Measurements from ENCODE around the gene HELLS.

Gene HELLS

GRCh38 chr10:94639902-94640301, 94.3 kb downstream of the HELLS start:
- CTCF ChIA-PET = interaction anchor here (0.6 to 0.8 kb wide), 2 partner anchors 10 to 966 kb away, joined by 3 to 4 read pairs; no protein-coding TSS in a partner anchor
- DNase-seq (ENCODE audit: extremely low spot score) = no peak
- POLR2A ChIA-PET = no interaction called here

GRCh38 chr10:94640562-94640961, 95.0 kb downstream of the HELLS start:
- no peak for DNase-seq (ENCODE audit: extremely low spot score)
- ChIA-PET POLR2A (no interaction called here), CTCF (no interaction called here)
- TF ChIP-seq TARDBP (IDR thresholded peaks at IDR 0.05) (no peak), ELF4 (IDR thresholded peaks at IDR 0.05) (no peak), BHLHE40 (IDR thresholded peaks at IDR 0.05; ENCODE audit: borderline replicate concordance) (no peak), ZNF384 (IDR thresholded peaks at IDR 0.05) (no peak), FOXA1 (IDR thresholded peaks at IDR 0.05) (no peak), FOXM1 (IDR thresholded peaks at IDR 0.05; ENCODE audit: borderline replicate concordance) (no peak), LEF1 (IDR thresholded peaks at IDR 0.05; ENCODE audit: borderline replicate concordance) (no peak), CTBP1 (IDR thresholded peaks at IDR 0.05; ENCODE audit: borderline replicate concordance) (no peak), FOXK2 (IDR thresholded peaks at IDR 0.05) (no peak), L3MBTL2 (conservative IDR thresholded peaks at IDR 0.05) (no peak), SUZ12 (IDR thresholded peaks at IDR 0.05) (no peak)

More at GRCh38 chr10:94639902-94640301, 94.3 kb downstream of the HELLS start:
- TF ChIP-seq ELF4 (IDR thresholded peaks at IDR 0.05) = no peak
- TF ChIP-seq SP1 (IDR thresholded peaks at IDR 0.05) = no peak
- TF ChIP-seq TARDBP (IDR thresholded peaks at IDR 0.05) = no peak
- TF ChIP-seq LEF1 (IDR thresholded peaks at IDR 0.05; ENCODE audit: borderline replicate concordance) = no peak
- TF ChIP-seq SUZ12 (IDR thresholded peaks at IDR 0.05) = no peak

- DNase-seq (ENCODE audit: extremely low spot score) = no peak
- TF ChIP-seq PKNOX1 (IDR thresholded peaks at IDR 0.05) = no peak
- TF ChIP-seq FOXA1 (IDR thresholded peaks at IDR 0.05) = no peak
- ChIA-PET POLR2A (no interaction called here), CTCF (interaction anchor here (0.6 kb wide), 1 partner anchor 606 kb away, joined by 4 read pairs; no protein-coding TSS in a partner anchor)
These were observed 95.9 kb downstream of the HELLS start for GRCh38 chr10:94641480-94641879.

- ChIA-PET CTCF (no interaction called here), POLR2A (no interaction called here)
- TF ChIP-seq ELF4 (IDR thresholded peaks at IDR 0.05) (no peak), FOXM1 (IDR thresholded peaks at IDR 0.05; ENCODE audit: borderline replicate concordance) (no peak), CTBP1 (IDR thresholded peaks at IDR 0.05; ENCODE audit: borderline replicate concordance) (no peak), ZNF384 (IDR thresholded peaks at IDR 0.05) (no peak), SP1 (IDR thresholded peaks at IDR 0.05) (no peak)
- no peak for DNase-seq (ENCODE audit: extremely low spot score)
These were observed 98.8 kb downstream of the HELLS start for GRCh38 chr10:94644352-94644751.

- POLR2A ChIA-PET = no interaction called here
- CTCF ChIA-PET = no interaction called here
- DNase-seq (ENCODE audit: extremely low spot score) = no peak
- TF ChIP-seq ARNT (IDR thresholded peaks at IDR 0.05) = no peak
- no peak for TF ChIP-seq ELF4 (IDR thresholded peaks at IDR 0.05)
- TF ChIP-seq PKNOX1 (IDR thresholded peaks at IDR 0.05) = no peak
- no peak for TF ChIP-seq FOXA1 (IDR thresholded peaks at IDR 0.05)
These were observed 99.7 kb downstream of the HELLS start for GRCh38 chr10:94645285-94645684.

All from HEK293T (cell line).